Fibroblast of skin of abdomen (primary cell): ENCODE measurements around the gene DLL4.
"Not testable (repeated sequence)": the region's sequence is repeated elsewhere in the genome, so short reads cannot be mapped to it uniquely, and the experiment has no call there.

Source experiments
- DNase-seq: peaks from one replicate; pipeline ENCODE4 v3.0.0-alpha.2; 2013

Gene DLL4

GRCh38 chr15:40942337-40942854, 13.3 kb downstream of the DLL4 start:
- DNase-seq: no peak

GRCh38 chr15:40942878-40943277, 13.7 kb downstream of the DLL4 start:
- DNase-seq: no peak

- DNase-seq: no peak
Observed at GRCh38 chr15:40943764-40944365, 14.7 kb downstream of the DLL4 start.

GRCh38 chr15:40944510-40945296, 15.6 kb downstream of the DLL4 start:
- no peak for DNase-seq

GRCh38 chr15:40948706-40949473, 19.8 kb downstream of the DLL4 start:
- no peak for DNase-seq

- DNase-seq: no peak
Observed at GRCh38 chr15:40949756-40950207, 20.6 kb downstream of the DLL4 start.

- no peak for DNase-seq
Observed at GRCh38 chr15:40951764-40952163, 22.6 kb downstream of the DLL4 start.

- no peak for DNase-seq
Observed at GRCh38 chr15:40952301-40952900, 23.3 kb downstream of the DLL4 start.

- DNase-seq: peak; percentile 98
Observed at GRCh38 chr15:40952901-40953712, 24.0 kb downstream of the DLL4 start, which contains the start of gene CHAC1. Gene CHAC1, plus strand, starts transcription at chr15:40953471. Its CDS starts 113 bp downstream, at chr15:40953584.

GRCh38 chr15:40953713-40954074, 24.6 kb downstream of the DLL4 start:
- DNase-seq: no peak

- not testable (repeated sequence) for DNase-seq
Observed at GRCh38 chr15:40954158-40954848, 25.2 kb downstream of the DLL4 start.

- no peak for DNase-seq
Observed at GRCh38 chr15:40955141-40955903, 26.2 kb downstream of the DLL4 start.

- DNase-seq: peak; percentile 28
Observed at GRCh38 chr15:40955930-40956540, 26.9 kb downstream of the DLL4 start.

- no peak for DNase-seq
Observed at GRCh38 chr15:40956541-40956982, 27.4 kb downstream of the DLL4 start.

- no peak for DNase-seq
Observed at GRCh38 chr15:40957041-40957555, 28.0 kb downstream of the DLL4 start.

GRCh38 chr15:40957581-40958051, 28.5 kb downstream of the DLL4 start:
- peak; percentile 42 for DNase-seq

- no peak for DNase-seq
Observed at GRCh38 chr15:40958146-40958545, 29.0 kb downstream of the DLL4 start.

- peak; percentile 10 for DNase-seq
Observed at GRCh38 chr15:40958723-40959122, 29.6 kb downstream of the DLL4 start.
